GM18520 (cell line): ENCODE data around the gene YWHAH.

Experiments used
- ATAC-seq: cut with Tn5 transposase; IDR thresholded peaks from one replicate; pipeline ENCODE4 v1.9.1; 2021; ENCODE audit not compliant: unreplicated experiment

Gene YWHAH

GRCh38 chr22:31943978-31944699, at the start of gene YWHAH:
YWHAH (plus strand) TSS chr22:31944535; CDS start chr22:31944734, 199 bp downstream.
- peak; percentile 62 for ATAC-seq

GRCh38 chr22:31895411-31896123, 48.8 kb upstream of the YWHAH start:
- no peak for ATAC-seq

GRCh38 chr22:31896472-31896871, 47.9 kb upstream of the YWHAH start:
- no peak for ATAC-seq

- ATAC-seq, result no peak
Measured at GRCh38 chr22:31897842-31898805, 46.2 kb upstream of the YWHAH start.

GRCh38 chr22:31898926-31899325, 45.4 kb upstream of the YWHAH start:
- no peak for ATAC-seq

- ATAC-seq, result no peak
Measured at GRCh38 chr22:31899669-31900068, 44.7 kb upstream of the YWHAH start.

- ATAC-seq, result no peak
Measured at GRCh38 chr22:31901388-31902137, 42.8 kb upstream of the YWHAH start.

GRCh38 chr22:31904651-31905050, 39.7 kb upstream of the YWHAH start:
- no peak for ATAC-seq

- no peak for ATAC-seq
Measured at GRCh38 chr22:31905356-31905755, 39.0 kb upstream of the YWHAH start.

- ATAC-seq, result no peak
Measured at GRCh38 chr22:31906086-31906485, 38.2 kb upstream of the YWHAH start.

- no peak for ATAC-seq
Measured at GRCh38 chr22:31906569-31906968, 37.8 kb upstream of the YWHAH start.

- ATAC-seq, result no peak
Measured at GRCh38 chr22:31909977-31910376, 34.4 kb upstream of the YWHAH start.

- no peak for ATAC-seq
Measured at GRCh38 chr22:31911565-31912406, 32.5 kb upstream of the YWHAH start.

- no peak for ATAC-seq
Measured at GRCh38 chr22:31912407-31912743, 32.0 kb upstream of the YWHAH start.

- no peak for ATAC-seq
Measured at GRCh38 chr22:31915586-31915985, 28.7 kb upstream of the YWHAH start.

- ATAC-seq, result no peak
Measured at GRCh38 chr22:31917227-31917921, 27.0 kb upstream of the YWHAH start.

GRCh38 chr22:31919730-31920129, 24.6 kb upstream of the YWHAH start:
- no peak for ATAC-seq

GRCh38 chr22:31920306-31920705, 24.0 kb upstream of the YWHAH start:
- no peak for ATAC-seq

- no peak for ATAC-seq
Measured at GRCh38 chr22:31921106-31921505, 23.2 kb upstream of the YWHAH start.
